ENCODE data around the gene AGTRAP.

Gene AGTRAP

DNA sequence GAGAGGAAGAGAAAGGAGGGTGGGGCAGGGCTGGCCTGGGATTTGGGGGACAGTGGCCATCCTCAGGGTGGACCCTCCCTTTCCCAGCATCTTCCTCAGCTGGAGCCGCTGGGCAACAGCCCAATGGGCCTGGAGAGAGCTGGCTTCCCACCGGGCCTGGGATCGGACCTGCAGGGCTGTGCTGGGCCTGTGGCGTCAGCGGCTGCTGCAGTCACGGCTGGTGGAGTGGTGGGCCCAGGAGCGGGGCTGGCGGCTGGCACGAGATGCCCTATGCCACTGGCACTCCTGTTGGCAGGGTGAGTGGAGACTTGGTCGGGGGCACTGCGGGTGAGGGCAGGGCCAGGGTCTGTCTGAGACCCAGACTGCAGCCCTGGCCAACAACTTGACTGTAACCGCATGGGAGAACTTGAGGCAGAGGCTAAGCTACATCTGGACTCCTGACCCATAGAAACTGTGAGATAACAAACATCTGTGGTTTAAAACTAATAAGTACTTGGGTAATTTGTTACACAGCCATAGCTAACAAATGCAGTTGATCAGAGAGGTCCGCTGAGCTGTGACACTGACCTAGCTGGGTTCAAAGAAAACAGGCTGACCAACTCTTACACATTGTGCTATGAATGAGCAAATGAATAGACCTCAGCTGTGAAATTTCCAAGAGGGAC lies 43.9 kb downstream of the AGTRAP start:
- TF ChIP-seq, protein P1, sequence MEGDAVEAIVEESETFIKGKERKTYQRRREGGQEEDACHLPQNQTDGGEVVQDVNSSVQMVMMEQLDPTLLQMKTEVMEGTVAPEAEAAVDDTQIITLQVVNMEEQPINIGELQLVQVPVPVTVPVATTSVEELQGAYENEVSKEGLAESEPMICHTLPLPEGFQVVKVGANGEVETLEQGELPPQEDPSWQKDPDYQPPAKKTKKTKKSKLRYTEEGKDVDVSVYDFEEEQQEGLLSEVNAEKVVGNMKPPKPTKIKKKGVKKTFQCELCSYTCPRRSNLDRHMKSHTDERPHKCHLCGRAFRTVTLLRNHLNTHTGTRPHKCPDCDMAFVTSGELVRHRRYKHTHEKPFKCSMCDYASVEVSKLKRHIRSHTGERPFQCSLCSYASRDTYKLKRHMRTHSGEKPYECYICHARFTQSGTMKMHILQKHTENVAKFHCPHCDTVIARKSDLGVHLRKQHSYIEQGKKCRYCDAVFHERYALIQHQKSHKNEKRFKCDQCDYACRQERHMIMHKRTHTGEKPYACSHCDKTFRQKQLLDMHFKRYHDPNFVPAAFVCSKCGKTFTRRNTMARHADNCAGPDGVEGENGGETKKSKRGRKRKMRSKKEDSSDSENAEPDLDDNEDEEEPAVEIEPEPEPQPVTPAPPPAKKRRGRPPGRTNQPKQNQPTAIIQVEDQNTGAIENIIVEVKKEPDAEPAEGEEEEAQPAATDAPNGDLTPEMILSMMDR (IDR thresholded peaks at IDR 0.05; ENCODE audit: low read depth, low read length) = no peak
- no peak for DNase-seq (ENCODE audit: low read depth, low spot score)
- in situ Hi-C loops (cut with HindIII; ENCODE audit: low sequenced_read_pairs) = no loop called here
- no peak overlapping the region for H3K4me3 ChIP-seq (ENCODE audit: low read depth, low read length)

DNA sequence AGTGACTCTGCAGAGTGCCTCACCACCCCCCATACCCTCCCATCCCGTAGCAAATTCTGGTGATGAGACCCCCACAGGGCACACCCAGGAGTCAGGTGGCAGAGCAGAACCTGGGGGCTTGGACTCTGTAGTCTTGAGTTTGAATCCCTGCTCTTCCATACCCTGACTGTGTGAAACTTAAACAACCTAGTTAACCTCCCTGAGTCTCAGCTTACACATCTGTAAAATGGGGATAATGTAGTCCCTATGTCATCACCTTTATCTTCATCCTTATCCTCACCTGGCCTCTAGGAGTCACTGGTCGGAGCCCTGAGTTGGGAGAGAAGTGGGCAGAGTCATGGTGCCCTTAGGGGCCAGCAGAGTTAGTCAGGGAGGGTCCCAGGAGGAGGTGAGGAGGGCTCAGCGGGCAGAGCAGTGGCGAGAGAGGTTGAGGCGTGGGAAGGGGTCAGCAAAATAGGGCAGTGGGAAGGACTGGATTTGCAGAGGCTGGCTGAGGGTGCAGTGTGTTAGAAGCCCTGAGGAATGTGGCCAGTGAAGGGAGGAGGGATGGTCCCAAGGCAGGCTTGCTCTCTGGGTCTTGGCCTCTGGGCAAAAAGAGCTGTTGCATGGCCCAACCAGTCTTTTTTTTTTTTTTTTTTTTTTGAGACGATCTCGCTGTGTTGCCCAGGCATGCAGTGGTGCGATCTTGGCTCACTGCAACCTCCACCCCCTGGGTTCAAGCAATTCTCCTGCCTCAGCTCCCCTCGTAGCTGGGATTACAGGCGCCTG lies 44.6 kb downstream of the AGTRAP start:
- DNase-seq (ENCODE audit: low read depth, low spot score) = no peak
- TF ChIP-seq, protein P1 (IDR thresholded peaks at IDR 0.05; ENCODE audit: low read depth, low read length) = no peak
- no peak overlapping the region for H3K4me3 ChIP-seq (ENCODE audit: low read depth, low read length)
- in situ Hi-C loops (cut with HindIII; ENCODE audit: low sequenced_read_pairs) = no loop called here

DNA sequence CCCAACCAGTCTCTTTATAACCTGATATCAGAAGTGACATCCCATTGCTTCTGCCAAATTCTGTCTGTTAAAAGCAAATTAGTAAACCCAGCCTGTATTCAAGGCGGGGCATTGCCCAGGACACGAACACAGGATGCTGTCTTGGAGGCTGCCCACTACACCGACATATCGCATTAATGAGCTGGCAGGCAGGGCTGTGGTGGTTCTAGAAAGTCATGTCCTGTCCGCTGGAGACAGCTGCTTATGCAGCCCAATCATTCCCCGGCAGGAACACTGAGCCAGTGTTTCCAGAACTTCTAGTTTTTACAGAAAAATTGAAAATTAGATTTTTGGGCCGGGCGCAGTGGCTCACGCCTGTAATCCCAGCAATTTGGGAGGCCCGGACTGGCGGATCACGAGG lies 45.4 kb downstream of the AGTRAP start:
- DNase-seq (ENCODE audit: low read depth, low spot score) = no peak
- H3K4me3 ChIP-seq (ENCODE audit: low read depth, low read length) = no peak overlapping the region
- in situ Hi-C loops (cut with HindIII; ENCODE audit: low sequenced_read_pairs) = no loop called here
- TF ChIP-seq, protein P1 (IDR thresholded peaks at IDR 0.05; ENCODE audit: low read depth, low read length) = no peak

DNA sequence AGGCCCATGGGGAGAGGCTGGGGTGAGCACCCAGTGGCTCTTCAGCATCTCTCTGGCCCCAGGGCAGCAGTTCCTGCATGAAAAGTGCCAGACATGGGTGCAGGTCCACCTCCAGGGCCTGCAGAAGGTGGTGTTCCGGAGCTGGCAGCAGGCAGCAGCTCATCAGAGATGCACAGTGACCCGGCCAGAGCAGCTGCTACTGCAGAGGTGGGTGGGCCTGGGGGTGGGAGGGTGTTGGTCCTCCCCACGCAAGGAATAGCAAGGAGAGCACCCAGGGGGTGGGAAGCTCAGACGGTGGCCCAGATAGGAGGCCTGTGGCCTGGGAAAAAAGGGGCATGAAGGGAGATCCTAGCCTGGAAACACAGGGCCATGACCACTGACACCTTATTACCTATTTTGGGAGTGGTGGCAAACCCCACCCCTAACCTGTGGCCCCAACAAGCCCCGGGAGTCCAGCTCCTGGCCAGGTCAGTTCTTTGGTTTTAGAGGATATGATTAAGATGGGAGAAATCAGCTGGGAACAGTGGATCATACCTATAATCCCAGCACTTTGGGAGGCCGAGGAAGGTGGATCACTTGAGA lies 46.3 kb downstream of the AGTRAP start:
- TF ChIP-seq, protein P1 (IDR thresholded peaks at IDR 0.05; ENCODE audit: low read depth, low read length) = no peak
- no peak for DNase-seq (ENCODE audit: low read depth, low spot score)
- H3K4me3 ChIP-seq (ENCODE audit: low read depth, low read length) = no peak overlapping the region
- in situ Hi-C loops (cut with HindIII; ENCODE audit: low sequenced_read_pairs) = no loop called here

- no peak overlapping the region for H3K4me3 ChIP-seq (ENCODE audit: low read depth, low read length)
- in situ Hi-C loops (cut with HindIII; ENCODE audit: low sequenced_read_pairs) = no loop called here
- DNase-seq (ENCODE audit: low read depth, low spot score) = no peak
- TF ChIP-seq, protein P1 (IDR thresholded peaks at IDR 0.05; ENCODE audit: low read depth, low read length) = no peak
Measured at GRCh38 chr1:11783556-11783955, 47.6 kb downstream of the AGTRAP start.

DNA sequence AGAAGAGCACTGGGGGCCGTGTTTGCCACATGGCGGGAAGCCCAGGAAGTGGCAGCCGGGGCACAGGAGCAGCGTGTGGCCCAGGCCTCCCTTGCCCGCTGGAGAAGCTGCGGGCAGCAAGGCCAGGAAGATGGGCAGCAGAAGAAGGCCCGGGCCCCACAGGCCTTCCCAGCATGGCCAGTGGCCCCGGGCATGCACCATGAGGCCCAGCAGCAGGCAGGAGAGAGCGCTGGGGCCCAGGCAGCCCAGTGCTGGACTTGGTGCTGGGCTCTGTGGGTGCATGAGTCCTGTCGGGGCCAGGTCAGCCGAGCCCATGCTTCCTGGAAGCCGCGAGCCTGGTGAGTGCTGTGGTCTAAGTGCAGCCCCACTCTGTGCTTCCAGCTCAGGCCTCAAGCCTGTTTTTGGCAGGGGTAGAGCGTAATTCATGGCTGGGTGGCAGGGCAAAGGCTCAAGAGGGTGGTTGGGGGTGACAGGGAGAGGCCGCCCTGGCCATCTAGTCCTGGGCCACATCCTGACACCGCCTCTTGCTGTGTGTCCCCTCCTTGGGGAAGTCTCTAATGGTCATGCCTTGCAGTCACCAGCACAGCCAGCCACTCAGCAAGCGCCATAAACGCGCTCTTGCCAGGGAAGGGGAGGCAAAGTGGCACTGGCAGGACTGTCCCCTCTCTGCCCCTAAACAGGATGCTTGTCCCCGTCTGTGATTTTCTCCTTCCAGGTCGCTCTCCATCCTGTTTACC lies 48.5 kb downstream of the AGTRAP start:
- H3K4me3 ChIP-seq (ENCODE audit: low read depth, low read length) = no peak overlapping the region
- TF ChIP-seq, protein P1 (IDR thresholded peaks at IDR 0.05; ENCODE audit: low read depth, low read length) = no peak
- in situ Hi-C loops (cut with HindIII; ENCODE audit: low sequenced_read_pairs) = no loop called here
- no peak for DNase-seq (ENCODE audit: low read depth, low spot score)

Measured in astrocyte of the spinal cord (primary cell).